ENCODE results near the gene C1QL2.

Gene C1QL2

GRCh38 chr2:119108186-119108585 lies 50.4 kb downstream of the C1QL2 start:
- H3K36me3 ChIP-seq (ENCODE audit: control insufficient read depth in 2 of 2, insufficient read depth in 2 of 2, low read length in 2 of 2) = no peaks in the 10 kb centered on the region
- peaks cover 5 to 21% of the 10 kb centered on the region in 2 donors for H3K9me3 ChIP-seq (ENCODE audit: control insufficient read depth in 2 of 2, low read length in 2 of 2)
- H3K9ac ChIP-seq (ENCODE audit: low read length in 2 of 2) = no peak overlapping the region
- no peak overlapping the region for H3K4me3 ChIP-seq (ENCODE audit: low read length in 2 of 2)
- no peaks in the 10 kb centered on the region for H3K4me1 ChIP-seq (ENCODE audit: control insufficient read depth, insufficient read depth, low read length)
- H3K27me3 ChIP-seq (ENCODE audit: control insufficient read depth in 1 of 2, insufficient read depth in 2 of 2, low read length in 2 of 2) = peaks cover 2 to 5% of the 10 kb centered on the region in 2 donors
- H3K27ac ChIP-seq (ENCODE audit: low read length) = no peak overlapping the region

GRCh38 chr2:119106301-119106897 lies 52.2 kb downstream of the C1QL2 start:
- H3K4me3 ChIP-seq (ENCODE audit: low read length in 2 of 2) = no peak overlapping the region
- H3K27ac ChIP-seq (ENCODE audit: low read length) = no peak overlapping the region
- no peaks in the 10 kb centered on the region for H3K4me1 ChIP-seq (ENCODE audit: control insufficient read depth, insufficient read depth, low read length)
- H3K36me3 ChIP-seq (ENCODE audit: control insufficient read depth in 2 of 2, insufficient read depth in 2 of 2, low read length in 2 of 2) = no peaks in the 10 kb centered on the region
- no peak overlapping the region for H3K9ac ChIP-seq (ENCODE audit: low read length in 2 of 2)
- H3K9me3 ChIP-seq (ENCODE audit: control insufficient read depth in 2 of 2, low read length in 2 of 2) = peaks cover 5 to 20% of the 10 kb centered on the region in 2 donors
- H3K27me3 ChIP-seq (ENCODE audit: control insufficient read depth in 1 of 2, insufficient read depth in 2 of 2, low read length in 2 of 2) = peaks cover 0 to 2% of the 10 kb centered on the region in 2 donors

Data from stomach smooth muscle (tissue), 2 donors.